ENCODE results near the gene PTPRF.

The PTPRF gene

DNA sequence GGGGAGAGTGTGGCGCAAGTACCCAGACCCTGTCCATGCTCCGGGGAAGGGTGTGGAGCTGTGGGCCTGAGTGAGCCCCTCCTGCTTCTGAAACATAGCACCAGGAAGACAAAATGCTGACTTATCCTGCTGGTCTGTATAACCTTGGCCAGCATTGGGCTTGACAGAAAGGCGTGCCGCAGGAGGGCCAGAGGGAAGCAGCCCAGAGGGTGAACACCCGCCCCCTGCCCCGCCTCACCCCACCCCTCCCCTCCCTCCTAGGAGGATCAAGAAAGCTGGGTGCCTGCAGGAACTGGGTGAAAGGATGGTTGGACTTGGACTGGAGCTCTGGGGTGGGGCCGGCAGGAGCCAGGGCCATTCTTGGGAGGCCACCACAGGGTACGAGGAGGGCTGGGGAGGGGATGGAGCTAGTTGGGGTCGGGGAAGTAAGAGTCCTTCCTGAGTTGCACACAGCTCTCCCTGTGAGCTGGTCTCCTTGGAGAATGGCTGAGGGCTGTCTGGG, 27.1 kb downstream of the PTPRF start:
- peak overlapping the region; percentile 79 for H3K27ac ChIP-seq (ENCODE audit: low read length)
- H3K4me1 ChIP-seq (ENCODE audit: control insufficient read depth in 1 of 2, insufficient read depth in 2 of 2, low read length in 2 of 2), result peaks cover 20% of the 10 kb centered on the region in 2 donors
- H3K4me3 ChIP-seq (ENCODE audit: low read depth in 1 of 2, low read length in 2 of 2), result peak overlapping the region in 1 of 2 donors; percentile 29
- H3K27me3 ChIP-seq (ENCODE audit: low read depth, low read length), result no peaks in the 10 kb centered on the region
- no peaks in the 10 kb centered on the region for H3K9me3 ChIP-seq (ENCODE audit: control insufficient read depth in 1 of 2, low read length in 2 of 2)
- peaks cover 0 to 8% of the 10 kb centered on the region in 2 donors for H3K36me3 ChIP-seq (ENCODE audit: control insufficient read depth in 1 of 2, insufficient read depth in 2 of 2, low read length in 2 of 2)

DNA sequence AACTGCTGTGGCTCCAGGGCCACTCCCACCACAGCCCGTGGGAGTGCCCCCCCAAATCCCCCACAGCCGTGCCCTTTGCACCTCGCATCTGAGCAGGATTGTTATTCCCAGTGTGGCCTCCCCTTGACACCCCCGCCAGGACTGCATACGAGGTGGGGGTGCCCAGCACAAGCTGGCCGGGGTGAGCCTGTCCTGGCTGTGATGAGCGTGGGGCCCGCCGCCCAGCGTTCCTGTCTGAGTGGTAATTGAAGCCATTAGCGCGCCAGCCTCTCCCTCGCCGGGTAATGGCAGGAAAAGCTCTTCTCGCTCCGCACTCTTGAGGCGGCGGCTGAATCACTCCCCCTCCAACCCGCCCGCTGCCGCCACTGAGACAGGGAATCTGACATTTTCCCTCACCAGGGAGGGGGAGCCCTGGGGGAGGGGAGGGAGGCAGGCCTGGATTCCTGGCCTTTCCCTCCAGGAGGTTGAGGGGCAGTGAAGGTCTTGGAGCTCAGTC, 27.7 kb downstream of the PTPRF start:
- Histone ChIP-seq H3K4me3 (ENCODE audit: low read depth in 1 of 2, low read length in 2 of 2) (peak overlapping the region; percentile 11 to 29), H3K4me1 (ENCODE audit: control insufficient read depth in 1 of 2, insufficient read depth in 2 of 2, low read length in 2 of 2) (peaks cover 15 to 20% of the 10 kb centered on the region in 2 donors), H3K27me3 (ENCODE audit: low read depth, low read length) (no peaks in the 10 kb centered on the region), H3K36me3 (ENCODE audit: control insufficient read depth in 1 of 2, insufficient read depth in 2 of 2, low read length in 2 of 2) (peaks cover 0 to 8% of the 10 kb centered on the region in 2 donors), H3K9me3 (ENCODE audit: control insufficient read depth in 1 of 2, low read length in 2 of 2) (no peaks in the 10 kb centered on the region), H3K27ac (ENCODE audit: low read length) (peak overlapping the region; percentile 79)

DNA sequence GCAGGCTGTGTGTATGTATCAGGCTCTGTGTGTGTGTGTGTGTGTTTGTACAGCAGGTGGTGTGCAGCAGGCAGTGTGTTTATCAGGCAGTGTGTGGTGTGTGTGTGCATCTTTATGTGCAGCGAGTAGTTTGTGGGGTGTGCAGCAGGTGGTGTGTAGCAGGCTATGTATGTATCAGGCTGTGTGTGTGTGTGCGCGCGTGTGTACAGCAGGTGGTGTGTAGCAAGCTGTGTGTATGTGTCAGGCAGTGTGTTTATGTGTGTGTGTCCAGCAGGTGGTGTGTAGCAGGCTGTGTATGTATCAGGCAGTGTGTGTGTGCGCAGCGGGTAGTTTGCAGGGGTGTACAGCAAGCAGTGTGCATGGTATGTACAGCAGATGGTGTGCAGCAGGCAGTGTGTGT, 29.0 kb downstream of the PTPRF start:
- Histone ChIP-seq H3K27ac (ENCODE audit: low read length) (no peak overlapping the region), H3K36me3 (ENCODE audit: control insufficient read depth in 1 of 2, insufficient read depth in 2 of 2, low read length in 2 of 2) (no peaks in the 10 kb centered on the region), H3K4me1 (ENCODE audit: control insufficient read depth in 1 of 2, insufficient read depth in 2 of 2, low read length in 2 of 2) (peaks cover 11 to 31% of the 10 kb centered on the region in 2 donors), H3K27me3 (ENCODE audit: low read depth, low read length) (no peaks in the 10 kb centered on the region), H3K9me3 (ENCODE audit: control insufficient read depth in 1 of 2, low read length in 2 of 2) (no peaks in the 10 kb centered on the region), H3K4me3 (ENCODE audit: low read depth in 1 of 2, low read length in 2 of 2) (no peak overlapping the region)

DNA sequence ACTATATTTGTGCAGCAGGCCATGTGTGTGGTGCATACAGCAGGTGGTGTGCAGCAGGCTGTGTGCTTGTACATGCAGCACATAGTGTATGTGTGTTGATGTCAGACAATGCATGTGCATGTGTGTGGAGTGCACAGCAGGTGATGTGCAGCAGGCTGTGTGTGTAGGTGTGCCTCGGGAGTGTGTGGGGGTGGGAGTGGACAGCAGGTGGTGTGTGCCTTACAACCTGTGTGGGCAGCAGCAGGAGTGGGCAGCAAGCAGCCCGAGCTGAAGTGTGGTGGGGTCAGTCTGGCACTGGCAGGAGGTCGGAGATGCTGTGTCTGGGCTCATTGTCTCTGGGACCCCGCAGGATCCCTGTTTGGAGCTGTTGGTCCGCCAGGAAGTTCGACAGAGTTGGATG, 29.6 kb downstream of the PTPRF start:
- Histone ChIP-seq H3K27ac (ENCODE audit: low read length) (no peak overlapping the region), H3K4me1 (ENCODE audit: control insufficient read depth in 1 of 2, insufficient read depth in 2 of 2, low read length in 2 of 2) (peaks cover 11 to 36% of the 10 kb centered on the region in 2 donors), H3K27me3 (ENCODE audit: low read depth, low read length) (no peaks in the 10 kb centered on the region), H3K9me3 (ENCODE audit: control insufficient read depth in 1 of 2, low read length in 2 of 2) (no peaks in the 10 kb centered on the region), H3K4me3 (ENCODE audit: low read depth in 1 of 2, low read length in 2 of 2) (no peak overlapping the region), H3K36me3 (ENCODE audit: control insufficient read depth in 1 of 2, insufficient read depth in 2 of 2, low read length in 2 of 2) (no peaks in the 10 kb centered on the region)

DNA sequence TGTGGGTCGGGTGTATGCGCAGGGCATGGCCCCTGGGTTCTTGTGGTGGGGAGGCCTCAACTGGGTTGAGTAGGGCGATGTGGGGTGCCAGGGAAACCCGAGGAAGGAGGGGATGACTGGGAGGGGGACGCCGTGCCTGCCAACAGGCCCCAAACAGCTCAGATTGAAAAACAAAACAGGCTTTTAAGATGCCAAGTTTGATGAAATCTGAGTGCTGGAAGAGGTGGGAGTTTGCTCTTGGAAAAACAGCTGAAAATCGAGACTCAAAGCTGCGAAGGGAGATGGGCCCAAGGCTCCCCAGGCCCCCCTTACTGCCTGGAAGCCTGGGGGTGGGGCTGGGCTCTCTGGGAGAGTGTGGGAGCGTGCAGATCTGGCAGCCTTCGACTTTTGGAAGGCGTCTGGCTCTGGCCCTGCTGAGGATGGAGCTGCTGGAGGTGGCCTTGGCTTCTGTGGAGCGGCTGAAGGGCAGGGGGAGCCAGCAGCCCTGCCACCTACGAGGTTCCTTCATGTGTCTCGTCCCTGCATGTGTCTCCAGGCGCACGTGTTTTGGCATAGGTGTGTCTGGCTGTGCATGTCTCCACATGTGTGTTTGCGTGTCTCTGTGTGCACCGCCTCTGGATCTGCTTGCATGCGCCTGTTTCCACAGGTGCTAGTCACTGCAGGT, 33.3 kb downstream of the PTPRF start:
- H3K36me3 ChIP-seq (ENCODE audit: control insufficient read depth in 1 of 2, insufficient read depth in 2 of 2, low read length in 2 of 2), result no peaks in the 10 kb centered on the region
- H3K27ac ChIP-seq (ENCODE audit: low read length), result no peak overlapping the region
- H3K27me3 ChIP-seq (ENCODE audit: low read depth, low read length), result no peaks in the 10 kb centered on the region
- H3K4me3 ChIP-seq (ENCODE audit: low read depth in 1 of 2, low read length in 2 of 2), result no peak overlapping the region
- no peaks in the 10 kb centered on the region for H3K9me3 ChIP-seq (ENCODE audit: control insufficient read depth in 1 of 2, low read length in 2 of 2)
- H3K4me1 ChIP-seq (ENCODE audit: control insufficient read depth in 1 of 2, insufficient read depth in 2 of 2, low read length in 2 of 2), result peaks cover 4 to 26% of the 10 kb centered on the region in 2 donors

DNA sequence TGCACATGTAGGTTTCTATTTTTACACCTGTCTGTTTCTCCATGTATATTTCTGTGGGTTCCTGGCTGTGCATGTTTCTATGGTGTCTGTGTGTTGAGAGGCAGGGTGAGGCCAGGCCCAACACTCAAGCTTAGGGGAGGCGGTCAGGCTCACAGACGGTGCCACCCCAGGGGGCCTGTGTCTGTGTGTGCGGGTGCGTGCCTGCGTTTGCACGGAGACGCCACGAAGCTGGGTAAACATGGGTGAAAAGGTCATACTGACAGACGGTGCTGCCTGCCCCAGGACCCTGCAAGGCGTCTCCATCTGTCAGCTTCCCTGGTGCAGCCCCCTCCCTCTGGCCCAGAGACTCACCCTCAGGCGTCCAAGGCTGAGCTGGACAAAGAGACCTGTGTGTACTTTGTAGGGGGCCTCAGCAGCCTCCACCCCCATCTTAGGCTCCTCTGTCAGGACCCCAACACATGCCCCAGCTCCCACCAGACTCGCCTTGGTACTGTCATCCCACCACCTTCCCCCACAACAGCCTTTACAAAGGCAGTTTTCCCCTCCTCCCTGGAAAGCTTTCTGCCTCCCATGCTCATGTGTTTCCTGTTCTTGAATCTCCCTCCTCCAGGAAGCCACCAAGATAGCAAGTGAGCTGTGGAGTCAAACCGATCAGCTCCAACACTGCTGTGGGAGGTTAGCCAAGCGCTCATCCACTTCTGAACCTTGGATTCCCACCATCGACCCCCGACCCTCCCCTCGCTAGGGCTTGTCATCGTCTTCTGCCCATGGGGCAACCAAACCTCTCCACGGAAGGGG, 34.1 kb downstream of the PTPRF start:
- H3K4me3 ChIP-seq (ENCODE audit: low read depth in 1 of 2, low read length in 2 of 2), result peak overlapping the region in 1 of 2 donors; percentile 75
- no peaks in the 10 kb centered on the region for H3K36me3 ChIP-seq (ENCODE audit: control insufficient read depth in 1 of 2, insufficient read depth in 2 of 2, low read length in 2 of 2)
- no peak overlapping the region for H3K27ac ChIP-seq (ENCODE audit: low read length)
- peaks cover 0 to 22% of the 10 kb centered on the region in 2 donors for H3K4me1 ChIP-seq (ENCODE audit: control insufficient read depth in 1 of 2, insufficient read depth in 2 of 2, low read length in 2 of 2)
- no peaks in the 10 kb centered on the region for H3K27me3 ChIP-seq (ENCODE audit: low read depth, low read length)
- H3K9me3 ChIP-seq (ENCODE audit: control insufficient read depth in 1 of 2, low read length in 2 of 2), result no peaks in the 10 kb centered on the region

DNA sequence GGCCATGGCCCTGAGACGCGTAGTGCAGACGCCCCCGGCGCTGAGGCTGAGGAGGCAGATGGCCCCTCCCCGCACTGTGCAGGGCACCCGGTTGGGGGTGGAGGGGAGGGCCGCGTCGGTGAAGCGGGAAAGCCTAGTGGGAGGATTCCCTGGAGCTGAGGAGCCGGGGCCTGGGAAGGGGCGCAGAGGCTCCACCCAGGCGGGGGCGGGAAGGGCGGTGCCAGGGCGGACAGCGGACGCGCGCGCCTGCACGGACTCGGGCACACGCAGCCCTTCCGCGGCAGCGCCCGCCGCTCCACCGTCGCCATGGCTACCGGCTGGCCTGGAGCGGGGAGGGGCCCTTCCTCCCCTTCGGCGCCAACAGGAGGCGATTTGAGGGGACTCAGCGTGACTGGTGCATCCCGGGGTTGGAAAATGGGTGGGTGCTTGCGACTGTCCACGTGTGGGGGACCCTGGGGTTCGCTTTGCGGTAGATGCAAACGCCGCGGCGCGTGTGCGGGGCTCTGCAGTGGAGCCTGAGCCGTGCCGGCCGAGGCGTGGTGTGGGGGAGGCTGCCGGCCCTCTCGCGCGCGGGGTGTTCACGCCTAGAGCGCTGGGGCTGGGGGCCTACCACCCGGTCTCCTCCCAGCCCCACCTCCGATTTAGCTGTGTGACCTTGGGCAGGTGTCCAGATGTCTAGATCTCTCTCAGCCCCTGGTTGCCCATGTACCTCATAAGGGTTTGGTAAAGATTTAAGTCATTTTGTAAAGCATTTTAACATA, 35.1 kb downstream of the PTPRF start:
- peaks cover 0 to 22% of the 10 kb centered on the region in 2 donors for H3K4me1 ChIP-seq (ENCODE audit: control insufficient read depth in 1 of 2, insufficient read depth in 2 of 2, low read length in 2 of 2)
- peak overlapping the region; percentile 37 to 75 for H3K4me3 ChIP-seq (ENCODE audit: low read depth in 1 of 2, low read length in 2 of 2)
- H3K27ac ChIP-seq (ENCODE audit: low read length), result no peak overlapping the region

DNA sequence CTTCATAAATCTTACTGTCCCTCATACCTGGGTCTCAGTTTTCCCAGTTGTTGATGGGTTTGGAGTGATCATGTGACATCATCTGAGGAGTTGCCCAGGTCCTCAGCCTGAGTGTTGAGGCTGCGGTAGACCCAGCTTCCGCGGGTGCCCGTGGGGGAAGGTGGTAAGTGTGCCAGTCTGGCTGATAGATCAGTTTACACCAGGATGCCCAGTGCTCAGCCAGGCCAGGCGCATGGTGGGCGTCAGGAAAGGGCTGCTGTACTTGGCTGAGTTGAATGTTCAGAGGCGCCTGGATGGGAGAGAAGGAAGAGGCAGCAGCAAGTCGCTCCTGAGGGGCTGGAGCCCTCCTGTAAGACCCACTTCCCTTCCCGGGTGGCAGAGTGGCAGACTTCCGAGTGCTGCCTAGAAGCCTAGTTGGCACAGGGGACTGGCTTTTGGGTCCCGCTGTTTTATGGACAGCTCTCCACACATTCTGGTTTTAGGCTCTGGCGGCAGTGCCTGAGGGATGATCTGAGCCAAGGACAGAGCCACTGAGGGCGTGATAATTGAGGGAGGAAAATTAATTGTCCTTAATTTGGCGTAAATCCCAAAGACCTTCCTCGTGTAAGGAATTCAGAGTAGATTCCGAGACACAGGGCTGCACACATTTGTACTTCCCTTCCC, 35.8 kb downstream of the PTPRF start:
- Histone ChIP-seq H3K36me3 (ENCODE audit: control insufficient read depth in 1 of 2, insufficient read depth in 2 of 2, low read length in 2 of 2) (peaks cover 6 to 9% of the 10 kb centered on the region in 2 donors), H3K27ac (ENCODE audit: low read length) (no peak overlapping the region), H3K4me1 (ENCODE audit: control insufficient read depth in 1 of 2, insufficient read depth in 2 of 2, low read length in 2 of 2) (peaks cover 0 to 22% of the 10 kb centered on the region in 2 donors), H3K9me3 (ENCODE audit: control insufficient read depth in 1 of 2, low read length in 2 of 2) (no peaks in the 10 kb centered on the region), H3K4me3 (ENCODE audit: low read depth in 1 of 2, low read length in 2 of 2) (peak overlapping the region in 1 of 2 donors; percentile 75), H3K27me3 (ENCODE audit: low read depth, low read length) (no peaks in the 10 kb centered on the region)

More for the DNA sequence above, 35.1 kb downstream of the PTPRF start:
- no peaks in the 10 kb centered on the region for H3K27me3 ChIP-seq (ENCODE audit: low read depth, low read length)
- no peaks in the 10 kb centered on the region for H3K9me3 ChIP-seq (ENCODE audit: control insufficient read depth in 1 of 2, low read length in 2 of 2)
- H3K36me3 ChIP-seq (ENCODE audit: control insufficient read depth in 1 of 2, insufficient read depth in 2 of 2, low read length in 2 of 2), result peaks cover 1 to 6% of the 10 kb centered on the region in 2 donors

DNA sequence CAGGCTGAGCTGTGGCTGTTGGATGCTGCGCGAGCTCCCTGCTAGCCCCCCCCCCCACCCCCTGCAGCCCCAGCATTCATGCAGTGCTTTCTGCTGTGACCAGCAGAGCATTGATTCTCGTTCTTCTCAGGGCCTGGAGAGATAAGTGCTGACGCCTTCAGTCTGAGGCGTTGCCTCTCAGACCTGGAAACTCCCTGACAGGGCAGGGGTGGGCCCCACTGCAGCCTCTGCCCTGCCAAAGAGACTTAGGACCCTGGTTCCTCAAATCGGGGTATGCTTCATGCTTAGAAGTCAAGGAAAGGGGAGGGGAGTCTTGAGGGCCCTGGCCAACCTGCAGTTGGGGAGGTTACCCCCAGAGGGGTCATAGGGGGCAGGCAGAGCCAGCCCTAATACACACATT, 38.5 kb downstream of the PTPRF start:
- Histone ChIP-seq H3K9me3 (ENCODE audit: control insufficient read depth in 1 of 2, low read length in 2 of 2) (no peaks in the 10 kb centered on the region), H3K4me3 (ENCODE audit: low read depth in 1 of 2, low read length in 2 of 2) (no peak overlapping the region), H3K36me3 (ENCODE audit: control insufficient read depth in 1 of 2, insufficient read depth in 2 of 2, low read length in 2 of 2) (peaks cover 6 to 19% of the 10 kb centered on the region in 2 donors), H3K27ac (ENCODE audit: low read length) (no peak overlapping the region), H3K27me3 (ENCODE audit: low read depth, low read length) (no peaks in the 10 kb centered on the region), H3K4me1 (ENCODE audit: control insufficient read depth in 1 of 2, insufficient read depth in 2 of 2, low read length in 2 of 2) (peaks cover 0 to 16% of the 10 kb centered on the region in 2 donors)

DNA sequence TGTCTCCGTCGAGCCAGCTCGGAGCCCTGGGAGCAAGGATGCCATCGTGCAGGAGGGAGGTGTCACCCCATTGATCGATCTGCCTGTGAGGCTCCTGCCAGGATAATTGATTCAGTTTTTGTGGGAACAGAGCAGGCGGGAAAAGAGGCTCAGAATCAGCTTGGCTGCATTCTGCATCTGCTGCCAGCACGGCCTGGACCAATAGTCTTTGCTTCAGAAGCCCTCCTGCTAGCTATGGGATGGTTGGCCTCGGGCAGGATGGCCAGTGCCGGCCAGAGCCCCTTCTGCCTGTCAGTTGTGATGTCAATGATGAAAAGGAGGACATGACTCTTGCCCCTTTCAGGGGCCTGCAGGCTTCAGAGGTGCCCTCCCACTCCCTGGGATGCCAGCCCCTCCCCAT, 39.6 kb downstream of the PTPRF start:
- Histone ChIP-seq H3K27me3 (ENCODE audit: low read depth, low read length) (no peaks in the 10 kb centered on the region), H3K4me3 (ENCODE audit: low read depth in 1 of 2, low read length in 2 of 2) (no peak overlapping the region), H3K4me1 (ENCODE audit: control insufficient read depth in 1 of 2, insufficient read depth in 2 of 2, low read length in 2 of 2) (peaks cover 0 to 5% of the 10 kb centered on the region in 2 donors), H3K27ac (ENCODE audit: low read length) (no peak overlapping the region), H3K36me3 (ENCODE audit: control insufficient read depth in 1 of 2, insufficient read depth in 2 of 2, low read length in 2 of 2) (peaks cover 6 to 24% of the 10 kb centered on the region in 2 donors), H3K9me3 (ENCODE audit: control insufficient read depth in 1 of 2, low read length in 2 of 2) (no peaks in the 10 kb centered on the region)

All from muscle layer of duodenum (tissue), 2 donors.